Fibroblast of lung (primary cell): ENCODE results near the gene RHBDL3. TPM values are rescaled to one million over a fixed set of nuclear protein-coding genes. Genes with fewer than 3 reads are reported as not detected.
A peak's percentile ranks its signal among the peaks of the same experiment; 100 is the strongest.

ENCODE experiments used
- DNase-seq, 2 donors: peaks; one replicate each; pipeline versions ENCODE4 v3.0.0 to v3.0.0-alpha.2; 2010; ENCODE audit warnings: low read depth in 2 of 2
- H2AFZ ChIP-seq: 2 replicates; pipeline ENCODE4 v1.5.1; 2012; ENCODE audit warnings: low read length, control low read depth, inconsistent platforms
- H3K27ac ChIP-seq: 2 replicates; pipeline ENCODE4 v1.5.1; 2011; ENCODE audit warnings: low read length, control low read depth; ENCODE audit not compliant: insufficient read depth
- H3K27me3 ChIP-seq: 2 replicates; pipeline ENCODE4 v1.5.1; 2011; ENCODE audit warnings: mild to moderate bottlenecking, low read length; ENCODE audit not compliant: control insufficient read depth, insufficient read depth
- H3K36me3 ChIP-seq: 2 replicates; pipeline ENCODE4 v1.5.1; 2011; ENCODE audit warnings: low read length; ENCODE audit not compliant: control insufficient read depth, insufficient read depth
- H3K4me1 ChIP-seq: 2 replicates; pipeline ENCODE4 v1.5.1; 2011; ENCODE audit warnings: low read length; ENCODE audit not compliant: control insufficient read depth, insufficient read depth; ENCODE audit errors: extremely low read depth
- H3K4me2 ChIP-seq: 2 replicates; pipeline ENCODE4 v1.5.1; 2011; ENCODE audit warnings: low read length, control low read depth; ENCODE audit not compliant: insufficient read depth; ENCODE audit errors: extremely low read depth
- H3K4me3 ChIP-seq, 4 experiments: fragments of 200-600 bp in 1 of 4; sonication (generic) in 1 of 4; replicated peaks in 1 of 4; 2 replicates each; pipeline ENCODE4 v1.5.1; 2011 to 2016; ENCODE audit warnings: low read length in 4 of 4, low read depth in 3 of 4, mild to moderate bottlenecking in 3 of 4, control low read depth in 2 of 4, inconsistent platforms in 1 of 4, mixed read lengths in 1 of 4; ENCODE audit not compliant: insufficient read depth in 1 of 4; ENCODE audit errors: control extremely low read depth in 1 of 4
- H3K79me2 ChIP-seq: 2 replicates; pipeline ENCODE4 v1.5.1; 2012; ENCODE audit warnings: mild to moderate bottlenecking, low read length, inconsistent platforms; ENCODE audit not compliant: control insufficient read depth, insufficient read depth
- H3K9ac ChIP-seq: 2 replicates; pipeline ENCODE4 v1.5.1; 2011; ENCODE audit warnings: mild to moderate bottlenecking, low read length, control low read depth; ENCODE audit not compliant: insufficient read depth
- H3K9me3 ChIP-seq: 2 replicates; pipeline ENCODE4 v1.5.1; 2012; ENCODE audit warnings: low read depth, low read length; ENCODE audit not compliant: control insufficient read depth, insufficient read depth
- H4K20me1 ChIP-seq: 2 replicates; pipeline ENCODE4 v1.5.1; 2011; ENCODE audit warnings: low read length; ENCODE audit not compliant: control insufficient read depth, insufficient read depth; ENCODE audit errors: extremely low read depth
- EZH2 ChIP-seq: IDR thresholded peaks from 2 replicates; pipeline ENCODE4 v1.5.1; 2012; ENCODE audit warnings: low read length, control low read depth, mild to moderate bottlenecking; ENCODE audit errors: missing control alignments
- polyA plus RNA-seq, 2 donors: library from polyadenylated mRNA; depleted of rRNA in 1 of 2; stranded (reverse) in 1 of 2; unstranded in 1 of 2; fragments of >200 nt; gene quantifications; 2 replicates each; pipeline ENCODE4 v1.2.1, GENCODE V29; 2011 to 2012; ENCODE audit warnings: missing spikeins in 1 of 2
- total RNA-seq: library from RNA; depleted of rRNA; stranded (reverse); fragments of >200 nt; gene quantifications from 2 replicates; pipeline ENCODE4 v1.2.1, GENCODE V29; 2014
- TF ChIP-seq, protein P1 (sequence below), 2 donors: IDR thresholded peaks in 1 of 2; conservative IDR thresholded peaks in 1 of 2; 1 replicate in 1 of 2; 2 replicates in 1 of 2; pipeline ENCODE4 v1.5.1; 2011 to 2012; ENCODE audit warnings: low read length in 2 of 2, control low read depth in 1 of 2, inconsistent platforms in 1 of 2, low read depth in 1 of 2, mild to moderate bottlenecking in 1 of 2

The RHBDL3 gene
- total and polyA plus RNA-seq, 2 donors (not counting 1 experiment from before 2014, with no cell fraction given): 0.17 to 0.43 TPM

DNA sequence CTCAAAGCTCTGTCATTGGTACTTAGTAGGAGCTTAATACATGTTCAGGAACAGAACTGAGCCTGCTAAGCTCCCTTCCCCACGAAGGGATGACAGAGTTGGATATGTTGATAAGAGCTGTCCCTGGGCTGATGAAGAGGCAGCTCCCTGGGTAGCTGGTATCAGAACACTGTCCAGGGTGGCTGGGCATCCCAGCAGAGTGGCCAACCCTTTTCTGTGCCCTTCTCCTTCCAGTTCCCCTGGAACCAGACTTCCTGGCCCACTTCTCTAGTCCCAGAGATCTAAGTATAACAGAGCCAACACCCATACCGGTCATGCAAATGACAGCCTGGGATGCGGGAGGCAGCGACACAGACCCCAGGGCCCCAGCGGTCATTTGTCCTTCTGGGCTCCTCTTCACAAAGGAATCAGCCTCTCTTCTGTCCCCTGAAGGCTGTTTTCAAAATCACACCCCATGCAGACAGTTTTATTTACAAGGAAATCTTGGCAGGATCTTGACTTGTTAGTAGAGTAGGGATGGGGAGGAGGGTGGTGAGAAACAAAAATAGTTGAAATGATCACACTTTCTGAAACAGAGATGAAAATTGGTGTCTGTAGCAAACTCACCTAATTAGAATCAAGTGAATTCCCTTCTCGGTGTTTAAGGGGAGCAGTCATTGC lies 1.4 kb upstream of the RHBDL3 start:
- TF ChIP-seq, protein P1, sequence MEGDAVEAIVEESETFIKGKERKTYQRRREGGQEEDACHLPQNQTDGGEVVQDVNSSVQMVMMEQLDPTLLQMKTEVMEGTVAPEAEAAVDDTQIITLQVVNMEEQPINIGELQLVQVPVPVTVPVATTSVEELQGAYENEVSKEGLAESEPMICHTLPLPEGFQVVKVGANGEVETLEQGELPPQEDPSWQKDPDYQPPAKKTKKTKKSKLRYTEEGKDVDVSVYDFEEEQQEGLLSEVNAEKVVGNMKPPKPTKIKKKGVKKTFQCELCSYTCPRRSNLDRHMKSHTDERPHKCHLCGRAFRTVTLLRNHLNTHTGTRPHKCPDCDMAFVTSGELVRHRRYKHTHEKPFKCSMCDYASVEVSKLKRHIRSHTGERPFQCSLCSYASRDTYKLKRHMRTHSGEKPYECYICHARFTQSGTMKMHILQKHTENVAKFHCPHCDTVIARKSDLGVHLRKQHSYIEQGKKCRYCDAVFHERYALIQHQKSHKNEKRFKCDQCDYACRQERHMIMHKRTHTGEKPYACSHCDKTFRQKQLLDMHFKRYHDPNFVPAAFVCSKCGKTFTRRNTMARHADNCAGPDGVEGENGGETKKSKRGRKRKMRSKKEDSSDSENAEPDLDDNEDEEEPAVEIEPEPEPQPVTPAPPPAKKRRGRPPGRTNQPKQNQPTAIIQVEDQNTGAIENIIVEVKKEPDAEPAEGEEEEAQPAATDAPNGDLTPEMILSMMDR (conservative IDR thresholded peaks at IDR 0.05 in 1 of 2, IDR thresholded peaks at IDR 0.05 in 1 of 2; ENCODE audit: low read depth in 1 of 2, low read length in 2 of 2): peak in 1 of 2 donors; percentile 22
- TF ChIP-seq EZH2: no peak
- Histone ChIP-seq H3K27ac (no peak overlapping the region), H3K9me3 (no peaks in the 10 kb centered on the region), H2AFZ (no peak overlapping the region), H3K27me3 (peaks cover 64% of the 10 kb centered on the region), H3K36me3 (no peaks in the 10 kb centered on the region), H3K4me1 (peaks cover 8% of the 10 kb centered on the region), H3K4me3 (no peak overlapping the region), H4K20me1 (no peaks in the 10 kb centered on the region), H3K4me2 (no peak overlapping the region), H3K79me2 (no peaks in the 10 kb centered on the region), H3K9ac (no peak overlapping the region)
- DNase-seq: no peak

DNA sequence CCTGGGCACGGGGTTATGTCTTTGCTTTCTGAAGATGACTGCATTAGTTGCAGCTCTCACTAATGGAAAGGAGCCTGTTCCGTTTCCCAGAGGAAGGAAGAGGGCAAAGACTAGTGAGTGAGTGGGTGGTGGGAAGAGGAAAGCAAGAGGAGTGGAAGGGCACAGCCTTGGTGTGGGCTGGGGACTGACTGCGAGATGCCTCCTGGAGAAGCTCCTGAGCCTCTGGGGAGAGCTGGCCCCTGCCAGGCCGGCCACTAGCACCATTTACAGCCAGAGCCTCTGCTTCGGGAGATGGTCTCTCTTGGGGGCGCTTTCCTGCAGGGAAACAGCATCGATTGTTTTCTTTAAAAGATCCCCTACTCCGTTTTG lies 825 bp upstream of the RHBDL3 start:
- Histone ChIP-seq H3K36me3 (no peaks in the 10 kb centered on the region), H3K27ac (no peak overlapping the region), H3K4me3 (no peak overlapping the region), H3K79me2 (no peaks in the 10 kb centered on the region), H3K4me2 (peak overlapping the region; percentile 51), H3K9ac (no peak overlapping the region), H3K27me3 (peaks cover 66% of the 10 kb centered on the region), H3K4me1 (peaks cover 6% of the 10 kb centered on the region), H3K9me3 (no peaks in the 10 kb centered on the region), H4K20me1 (no peaks in the 10 kb centered on the region), H2AFZ (no peak overlapping the region)
- DNase-seq: no peak
- TF ChIP-seq, protein P1 (conservative IDR thresholded peaks at IDR 0.05 in 1 of 2, IDR thresholded peaks at IDR 0.05 in 1 of 2; ENCODE audit: low read depth in 1 of 2, low read length in 2 of 2): no peak
- TF ChIP-seq EZH2: peak; percentile 76

DNA sequence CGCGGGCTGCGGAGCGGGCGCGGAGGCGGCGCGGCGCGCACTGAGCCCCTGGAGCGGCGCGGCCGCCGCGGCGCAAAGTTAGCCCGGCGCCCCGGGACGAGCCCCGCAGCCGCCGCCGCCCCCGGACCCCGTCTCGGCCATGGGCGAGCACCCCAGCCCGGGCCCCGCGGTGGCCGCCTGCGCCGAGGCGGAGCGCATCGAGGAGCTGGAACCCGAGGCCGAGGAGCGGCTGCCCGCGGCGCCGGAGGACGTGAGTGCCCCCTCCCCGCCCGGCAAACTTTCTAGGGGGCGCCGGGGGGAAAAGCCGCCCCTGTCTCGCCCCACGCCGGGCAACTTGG lies 388 bp downstream of the RHBDL3 start:
- Histone ChIP-seq H3K4me2 (peak overlapping the region; percentile 88), H3K27ac (no peak overlapping the region), H3K4me3 (peak overlapping the region in 3 of 4 experiments; percentile 41 to 55 (median 49)), H4K20me1 (no peaks in the 10 kb centered on the region), H3K4me1 (peaks cover 6% of the 10 kb centered on the region), H3K27me3 (peaks cover 66% of the 10 kb centered on the region), H3K9ac (no peak overlapping the region), H3K79me2 (no peaks in the 10 kb centered on the region), H3K9me3 (no peaks in the 10 kb centered on the region), H2AFZ (no peak overlapping the region), H3K36me3 (no peaks in the 10 kb centered on the region)
- DNase-seq: no peak
- TF ChIP-seq, protein P1 (conservative IDR thresholded peaks at IDR 0.05 in 1 of 2, IDR thresholded peaks at IDR 0.05 in 1 of 2; ENCODE audit: low read depth in 1 of 2, low read length in 2 of 2): no peak
- no peak for TF ChIP-seq EZH2
